GM19025 (cell line): ENCODE results near the gene CEMIP.
"Not testable (repeated sequence)": the region's sequence is repeated elsewhere in the genome, so short reads cannot be mapped to it uniquely, and the experiment has no call there.

Experiments used
- ATAC-seq: cut with Tn5 transposase; IDR thresholded peaks from one replicate; pipeline ENCODE4 v1.9.1; 2021; ENCODE audit warnings: mild to moderate bottlenecking, low read depth, moderate library complexity; ENCODE audit not compliant: unreplicated experiment

CEMIP gene

DNA sequence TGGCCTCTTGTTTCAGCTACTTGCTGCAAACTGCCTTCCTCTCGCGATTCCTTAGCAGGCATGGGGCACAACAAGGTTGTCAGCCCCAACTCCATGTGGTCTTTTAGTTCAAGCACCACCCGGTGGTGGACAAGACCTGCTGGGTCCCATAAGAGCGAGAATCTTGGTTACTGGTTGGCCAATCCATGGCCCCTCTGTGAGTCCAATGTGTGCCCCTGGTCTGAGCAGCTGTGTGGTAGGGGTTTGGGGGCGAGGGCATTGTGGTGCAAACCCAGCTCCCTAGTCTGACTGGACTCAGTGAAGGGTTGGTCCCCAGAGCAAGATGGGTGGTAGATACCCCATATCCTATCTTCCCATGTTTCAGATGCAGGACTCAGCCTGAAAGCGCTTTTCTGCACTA, 161.7 kb downstream of the CEMIP start:
- no peak for ATAC-seq

DNA sequence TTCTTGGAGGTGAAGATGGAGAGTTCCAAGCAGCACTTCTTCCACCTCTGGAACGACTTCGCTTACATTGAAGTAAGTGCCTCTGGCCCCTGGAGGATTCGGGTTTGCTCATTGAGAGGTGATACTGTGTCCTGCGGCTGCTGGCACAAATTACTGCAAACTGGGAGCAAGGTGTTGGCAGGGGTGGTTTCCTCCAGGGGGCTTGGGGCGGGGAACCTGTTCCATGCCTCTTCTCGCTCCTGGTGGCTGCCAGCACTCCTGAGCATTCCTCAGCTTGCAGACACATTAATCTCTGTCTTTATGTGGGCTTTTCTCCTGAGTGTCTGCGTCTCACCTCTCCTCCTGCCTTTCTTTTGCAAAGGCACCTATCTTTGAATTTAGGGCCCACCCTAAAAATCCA, 163.1 kb downstream of the CEMIP start:
- no peak for ATAC-seq

DNA sequence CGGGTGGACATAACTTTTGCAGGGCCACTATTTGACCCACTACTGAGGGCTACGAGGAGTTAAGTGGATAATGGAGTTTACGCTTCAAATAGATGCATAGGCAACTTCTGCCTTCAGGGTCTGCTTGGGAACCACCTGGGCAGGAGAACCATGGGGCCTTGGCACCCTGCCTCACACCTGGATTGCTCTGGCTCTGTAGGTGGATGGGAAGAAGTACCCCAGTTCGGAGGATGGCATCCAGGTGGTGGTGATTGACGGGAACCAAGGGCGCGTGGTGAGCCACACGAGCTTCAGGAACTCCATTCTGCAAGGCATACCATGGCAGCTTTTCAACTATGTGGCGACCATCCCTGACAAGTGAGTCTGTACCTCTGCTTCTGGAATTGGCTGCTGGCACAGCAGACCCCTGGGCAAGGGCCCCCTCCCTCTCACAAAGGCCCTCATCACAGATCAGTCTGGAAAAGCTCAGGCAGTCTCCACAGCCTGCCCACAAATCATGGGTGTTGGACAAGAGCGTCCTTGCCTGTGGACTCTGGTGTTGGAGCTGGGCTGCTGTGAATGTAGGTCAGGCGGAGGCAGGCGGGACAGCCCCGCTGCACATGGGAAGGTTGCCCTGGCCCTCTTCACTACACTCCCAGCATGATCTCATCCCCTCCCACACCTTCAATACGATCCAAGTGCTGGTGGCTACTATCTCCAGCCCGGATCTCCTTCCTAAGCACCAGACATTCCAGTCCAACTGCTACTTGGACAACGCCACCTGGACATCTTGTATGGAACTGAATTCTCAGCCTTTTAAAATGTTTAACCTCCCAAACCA, 163.8 kb downstream of the CEMIP start:
- no peak for ATAC-seq

DNA sequence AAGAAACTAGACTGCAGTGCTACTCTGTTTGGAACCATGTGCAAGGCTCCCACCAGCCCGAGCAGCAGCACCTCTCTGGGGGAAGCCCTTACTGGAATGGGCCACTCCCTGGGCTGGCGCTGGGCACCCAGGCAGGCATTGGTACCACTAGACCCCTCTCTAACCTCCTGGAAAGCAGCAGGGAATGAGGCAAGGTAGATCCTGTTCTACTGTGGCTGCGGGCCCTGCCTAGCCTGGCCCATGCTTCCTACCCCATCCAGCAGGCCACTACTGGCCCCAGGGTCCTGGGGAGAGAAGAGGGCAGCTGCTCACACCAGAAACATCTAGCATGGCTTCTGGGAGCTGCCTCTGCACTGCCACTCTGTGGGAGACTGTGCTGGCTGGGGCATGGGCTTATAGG, 165.6 kb downstream of the CEMIP start:
- ATAC-seq, result no peak

DNA sequence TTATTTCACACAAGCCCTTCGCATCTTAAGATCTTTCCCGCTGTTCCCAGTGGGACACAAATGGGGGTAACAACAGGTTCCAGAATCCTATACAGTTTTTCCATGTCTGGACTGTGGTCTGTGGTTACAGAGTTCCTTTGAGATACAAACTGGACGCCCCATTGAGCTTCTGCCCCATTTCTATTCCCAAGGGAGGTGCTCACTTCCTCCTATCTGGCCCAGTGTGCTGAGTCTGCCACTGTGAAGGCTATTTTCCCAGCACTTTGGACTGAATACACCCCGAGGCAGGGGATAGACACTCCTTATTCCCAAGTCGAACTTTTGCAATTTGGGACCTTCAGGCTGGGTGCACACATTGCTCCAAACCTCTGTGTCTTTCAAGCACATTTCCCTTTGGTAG, 166.4 kb downstream of the CEMIP start:
- no peak for ATAC-seq

DNA sequence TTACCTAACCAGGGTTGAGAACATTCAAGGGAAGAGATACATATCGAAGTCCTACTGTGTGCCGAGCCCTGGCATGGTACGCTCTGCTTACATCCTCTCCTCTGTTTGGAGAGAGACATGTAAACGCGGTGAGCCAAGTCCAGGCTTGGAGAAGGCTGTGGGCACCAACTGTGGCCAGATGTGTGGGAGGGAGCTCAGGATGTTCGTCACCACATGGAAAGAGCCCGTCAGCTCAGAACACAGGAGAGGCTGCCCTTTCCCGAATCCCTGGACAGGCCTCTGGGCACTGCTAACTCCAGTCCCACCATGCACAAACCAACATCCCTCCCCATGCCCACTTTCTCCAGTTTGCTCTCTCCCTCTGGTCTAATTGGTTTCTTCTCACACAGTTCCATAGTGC, 167.4 kb downstream of the CEMIP start:
- ATAC-seq, result no peak

DNA sequence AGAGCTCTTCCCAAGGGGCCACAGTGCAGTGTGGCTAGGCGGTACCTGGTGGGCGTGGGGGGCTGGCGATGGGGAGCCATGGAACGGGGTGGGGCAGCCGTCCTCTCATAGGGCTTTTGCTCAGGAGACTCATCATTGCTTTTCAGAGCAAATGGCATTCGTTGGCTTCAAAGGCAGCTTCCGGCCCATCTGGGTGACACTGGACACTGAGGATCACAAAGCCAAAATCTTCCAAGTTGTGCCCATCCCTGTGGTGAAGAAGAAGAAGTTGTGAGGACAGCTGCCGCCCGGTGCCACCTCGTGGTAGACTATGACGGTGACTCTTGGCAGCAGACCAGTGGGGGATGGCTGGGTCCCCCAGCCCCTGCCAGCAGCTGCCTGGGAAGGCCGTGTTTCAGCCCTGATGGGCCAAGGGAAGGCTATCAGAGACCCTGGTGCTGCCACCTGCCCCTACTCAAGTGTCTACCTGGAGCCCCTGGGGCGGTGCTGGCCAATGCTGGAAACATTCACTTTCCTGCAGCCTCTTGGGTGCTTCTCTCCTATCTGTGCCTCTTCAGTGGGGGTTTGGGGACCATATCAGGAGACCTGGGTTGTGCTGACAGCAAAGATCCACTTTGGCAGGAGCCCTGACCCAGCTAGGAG, 169.6 kb downstream of the CEMIP start:
- no peak for ATAC-seq

DNA sequence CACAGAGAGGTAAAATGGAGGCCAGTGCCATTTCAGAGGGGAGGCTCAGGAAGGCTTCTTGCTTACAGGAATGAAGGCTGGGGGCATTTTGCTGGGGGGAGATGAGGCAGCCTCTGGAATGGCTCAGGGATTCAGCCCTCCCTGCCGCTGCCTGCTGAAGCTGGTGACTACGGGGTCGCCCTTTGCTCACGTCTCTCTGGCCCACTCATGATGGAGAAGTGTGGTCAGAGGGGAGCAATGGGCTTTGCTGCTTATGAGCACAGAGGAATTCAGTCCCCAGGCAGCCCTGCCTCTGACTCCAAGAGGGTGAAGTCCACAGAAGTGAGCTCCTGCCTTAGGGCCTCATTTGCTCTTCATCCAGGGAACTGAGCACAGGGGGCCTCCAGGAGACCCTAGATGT, 170.6 kb downstream of the CEMIP start:
- no peak for ATAC-seq

DNA sequence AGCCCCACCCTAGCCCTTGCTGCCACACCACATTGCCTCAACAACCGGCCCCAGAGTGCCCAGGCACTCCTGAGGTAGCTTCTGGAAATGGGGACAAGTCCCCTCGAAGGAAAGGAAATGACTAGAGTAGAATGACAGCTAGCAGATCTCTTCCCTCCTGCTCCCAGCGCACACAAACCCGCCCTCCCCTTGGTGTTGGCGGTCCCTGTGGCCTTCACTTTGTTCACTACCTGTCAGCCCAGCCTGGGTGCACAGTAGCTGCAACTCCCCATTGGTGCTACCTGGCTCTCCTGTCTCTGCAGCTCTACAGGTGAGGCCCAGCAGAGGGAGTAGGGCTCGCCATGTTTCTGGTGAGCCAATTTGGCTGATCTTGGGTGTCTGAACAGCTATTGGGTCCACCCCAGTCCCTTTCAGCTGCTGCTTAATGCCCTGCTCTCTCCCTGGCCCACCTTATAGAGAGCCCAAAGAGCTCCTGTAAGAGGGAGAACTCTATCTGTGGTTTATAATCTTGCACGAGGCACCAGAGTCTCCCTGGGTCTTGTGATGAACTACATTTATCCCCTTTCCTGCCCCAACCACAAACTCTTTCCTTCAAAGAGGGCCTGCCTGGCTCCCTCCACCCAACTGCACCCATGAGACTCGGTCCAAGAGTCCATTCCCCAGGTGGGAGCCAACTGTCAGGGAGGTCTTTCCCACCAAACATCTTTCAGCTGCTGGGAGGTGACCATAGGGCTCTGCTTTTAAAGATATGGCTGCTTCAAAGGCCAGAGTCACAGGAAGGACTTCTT, 171.3 kb downstream of the CEMIP start:
- no peak for ATAC-seq

DNA sequence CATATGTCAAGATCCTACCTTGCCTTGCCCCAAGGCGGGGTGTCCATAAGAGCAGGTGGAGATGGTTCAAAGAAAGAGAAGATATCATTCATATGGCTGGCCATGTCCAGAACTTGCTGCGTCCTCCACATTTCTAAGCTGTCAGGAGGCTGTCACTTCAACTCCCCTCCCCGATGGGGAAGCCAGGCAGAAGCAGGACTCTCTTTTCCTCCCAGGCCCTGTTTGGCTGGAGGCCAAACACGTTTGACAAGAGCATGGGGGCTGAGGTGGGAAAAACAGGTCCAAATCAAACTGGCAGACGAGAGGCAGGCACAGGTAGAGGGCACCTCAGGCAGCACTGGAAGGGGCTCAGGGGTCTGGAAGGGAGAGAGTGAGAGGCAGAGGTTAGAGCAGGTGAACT, 172.8 kb downstream of the CEMIP start:
- no peak for ATAC-seq

DNA sequence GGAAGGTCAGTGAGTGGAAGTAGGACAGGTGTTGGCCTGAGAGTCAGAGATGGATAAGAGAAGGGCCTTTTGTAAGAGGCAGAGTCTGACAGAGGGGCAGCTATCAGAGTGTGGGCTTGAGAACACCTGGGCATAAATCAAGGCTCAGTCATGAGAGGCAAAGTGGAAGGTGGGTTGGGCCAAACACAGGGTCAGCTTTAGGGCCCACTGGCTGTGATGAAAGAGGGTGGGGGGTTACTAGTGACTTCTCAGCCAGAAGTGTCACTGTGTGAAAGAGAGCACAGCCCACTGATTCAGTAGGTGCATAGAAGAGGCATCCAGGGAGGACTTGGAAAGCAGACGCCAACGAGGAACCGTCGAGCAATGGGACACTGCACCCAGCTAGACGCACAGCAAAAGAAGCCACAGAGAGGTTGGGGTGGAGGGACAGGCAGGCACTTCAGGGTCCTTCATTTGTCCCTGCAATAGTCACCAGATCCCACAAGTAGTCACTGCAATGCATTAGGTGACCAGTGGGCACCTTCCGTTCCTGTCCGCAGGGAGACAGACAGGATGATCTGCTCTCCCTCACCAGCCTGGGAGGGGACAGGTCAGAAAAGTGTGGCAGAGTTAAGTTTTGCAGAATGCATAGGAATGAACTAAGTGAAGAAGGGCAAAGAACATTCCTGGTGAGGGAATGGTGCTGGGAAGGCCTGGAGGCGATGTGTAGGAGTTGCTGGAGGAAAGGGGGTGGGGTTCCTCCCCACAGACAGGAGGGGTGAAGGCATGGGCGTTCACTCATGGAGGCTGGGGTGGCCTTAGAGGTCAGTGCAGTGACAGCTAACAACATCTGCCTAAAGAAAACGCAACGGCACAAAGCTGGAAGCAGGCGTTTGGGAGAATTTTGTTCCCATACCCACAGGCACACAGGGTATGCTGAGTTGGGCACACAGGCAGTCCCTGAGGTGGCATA, 174.1 kb downstream of the CEMIP start:
- ATAC-seq, result no peak

DNA sequence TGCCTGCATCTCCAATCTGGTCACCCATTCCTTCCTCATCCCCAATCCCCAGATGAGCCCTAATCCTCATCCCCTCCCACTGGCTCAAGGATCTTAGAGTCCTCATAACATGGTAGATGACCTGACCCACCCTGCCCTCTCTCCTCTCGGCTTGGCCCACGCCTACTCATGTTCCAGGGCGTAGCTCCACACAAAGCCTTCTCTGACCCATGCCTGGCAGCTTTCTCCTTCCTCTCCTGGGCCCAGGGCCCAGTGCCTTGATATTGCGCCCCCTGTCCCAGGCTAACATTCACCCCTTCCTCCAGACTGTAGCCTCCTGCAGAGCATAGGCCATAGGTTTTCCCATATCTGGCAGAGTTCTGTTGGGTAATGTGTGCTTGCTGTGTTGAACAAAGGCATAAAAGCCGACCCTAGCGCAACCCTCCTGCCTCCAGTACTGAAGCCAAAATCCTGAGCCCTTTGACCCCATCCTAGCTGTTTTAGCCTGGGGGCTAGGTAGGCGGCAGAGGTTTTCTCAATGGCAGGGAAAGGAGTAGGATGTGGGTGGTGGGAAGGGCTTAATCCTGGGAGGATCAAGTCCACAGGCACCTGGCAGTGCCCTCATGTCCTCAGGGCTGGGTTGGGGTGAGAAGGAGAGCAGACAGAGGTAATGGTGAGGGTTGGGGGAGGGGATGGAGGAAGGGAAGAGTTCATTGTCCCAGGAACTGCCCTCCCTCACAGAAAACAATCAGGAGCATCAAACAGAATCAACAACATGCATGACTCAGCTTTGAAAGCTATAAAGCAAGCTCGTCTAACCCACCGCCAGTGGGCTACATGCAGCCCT, 175.0 kb downstream of the CEMIP start:
- ATAC-seq, result no peak

DNA sequence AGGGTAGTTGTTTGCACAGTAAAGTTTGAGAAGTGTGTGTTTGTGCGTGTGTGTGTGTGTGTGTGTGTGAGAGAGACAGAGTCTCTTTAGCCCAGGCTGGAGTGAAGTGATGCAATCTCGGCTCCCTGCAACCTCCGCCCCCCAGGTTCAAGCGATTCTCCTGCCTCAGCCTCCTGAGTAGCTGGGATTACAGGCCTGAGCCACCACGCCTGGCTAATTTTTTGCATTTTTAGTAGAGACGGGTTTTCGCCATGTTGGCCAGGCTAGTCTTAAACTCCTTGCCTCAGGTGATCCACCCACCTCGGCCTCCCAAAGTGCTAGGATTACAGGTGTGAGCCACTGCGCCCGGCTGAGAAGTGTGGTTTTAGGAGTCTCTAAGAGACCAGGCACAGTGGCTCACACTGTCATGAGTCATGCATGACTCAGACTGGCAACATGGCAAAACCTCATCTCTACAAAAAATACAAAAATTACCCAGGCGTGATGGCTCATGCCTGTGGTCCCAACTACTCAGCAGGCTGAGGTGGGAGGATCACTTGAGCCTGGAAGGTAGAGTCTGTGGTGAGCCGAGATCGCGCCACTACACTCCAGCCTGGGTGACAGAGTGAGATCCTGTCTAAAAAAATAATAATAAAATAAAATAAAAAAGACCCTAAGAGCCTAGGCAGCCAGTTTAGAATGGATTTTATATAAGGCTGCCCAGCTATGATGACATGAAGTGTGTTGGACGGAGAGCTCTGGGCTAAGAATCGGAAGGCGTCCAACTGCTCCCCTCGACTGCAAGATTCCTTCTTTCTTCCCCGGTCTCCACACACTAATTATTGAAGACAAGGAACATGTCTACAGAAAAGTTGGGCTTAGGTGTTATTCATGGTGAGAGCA, 176.6 kb downstream of the CEMIP start:
- not testable (repeated sequence) for ATAC-seq

DNA sequence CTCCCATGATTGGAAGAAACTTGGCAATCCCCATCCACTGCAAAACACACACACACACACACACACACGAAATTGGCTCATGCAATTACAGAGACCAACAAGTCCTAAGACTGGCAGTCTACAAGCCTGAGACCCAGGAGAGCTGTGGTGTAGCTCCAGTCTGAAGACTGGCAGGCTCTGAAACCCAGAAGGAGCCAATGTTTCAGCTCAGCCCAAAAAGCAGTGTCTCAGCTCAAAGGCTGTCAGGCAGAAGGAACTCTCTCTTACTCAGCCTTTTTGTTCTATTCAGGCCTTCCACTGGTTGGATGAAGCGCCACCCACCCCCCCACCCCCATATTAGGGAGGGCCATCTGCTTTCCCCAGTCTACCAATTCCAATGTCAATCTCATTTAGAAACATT, 178.4 kb downstream of the CEMIP start:
- no peak for ATAC-seq

DNA sequence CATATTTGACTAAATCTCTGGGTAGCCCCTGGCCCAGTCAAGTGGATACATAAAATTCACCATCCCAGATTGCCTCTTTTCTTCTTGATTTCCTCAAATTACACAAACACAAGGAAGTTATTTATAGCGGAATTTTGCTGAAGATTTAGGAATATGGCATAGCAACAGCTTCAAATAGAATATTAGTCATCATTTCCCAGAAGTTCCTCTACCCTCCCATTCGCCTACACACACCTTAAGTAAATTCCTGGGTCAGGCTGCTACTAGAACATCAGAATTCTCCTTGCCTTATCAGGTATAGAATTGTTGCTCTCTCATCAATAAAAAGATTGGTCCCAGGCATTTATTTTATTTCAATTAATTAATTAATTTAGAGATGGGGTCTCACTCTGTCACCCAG, 178.8 kb downstream of the CEMIP start:
- no peak for ATAC-seq

DNA sequence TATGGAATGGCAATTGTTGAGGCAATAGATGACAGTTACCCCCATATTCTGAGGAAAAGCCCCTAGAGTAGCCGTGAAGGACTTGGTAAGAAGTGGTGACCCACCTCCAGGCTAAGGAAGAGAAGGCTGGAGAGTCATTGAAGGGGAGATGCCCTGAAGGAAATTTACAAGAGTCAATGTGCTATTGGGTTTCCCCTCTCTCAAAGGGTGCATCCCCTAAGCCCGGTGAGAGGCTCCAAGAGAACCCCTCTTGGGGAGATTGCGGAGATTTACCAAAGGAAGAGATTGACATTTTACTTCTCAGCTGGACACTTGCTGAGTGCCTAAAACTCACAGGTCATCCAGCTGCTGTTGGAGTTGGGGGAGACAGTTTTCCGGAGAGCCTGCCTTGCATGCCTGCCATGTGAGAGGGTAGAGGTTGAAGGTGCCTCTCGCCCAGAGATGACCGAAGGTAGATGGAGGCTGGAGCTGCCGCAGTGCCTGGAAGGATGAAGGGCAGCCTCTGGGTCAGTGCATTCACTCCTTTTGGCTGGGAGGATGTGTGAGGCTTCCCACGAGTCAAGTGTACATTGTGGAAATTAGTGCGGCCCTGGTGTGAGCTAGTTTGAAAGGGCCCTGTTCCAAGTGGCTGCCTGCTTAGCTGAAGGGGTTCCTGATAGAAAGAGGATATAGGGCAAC, 179.8 kb downstream of the CEMIP start:
- no peak for ATAC-seq

DNA sequence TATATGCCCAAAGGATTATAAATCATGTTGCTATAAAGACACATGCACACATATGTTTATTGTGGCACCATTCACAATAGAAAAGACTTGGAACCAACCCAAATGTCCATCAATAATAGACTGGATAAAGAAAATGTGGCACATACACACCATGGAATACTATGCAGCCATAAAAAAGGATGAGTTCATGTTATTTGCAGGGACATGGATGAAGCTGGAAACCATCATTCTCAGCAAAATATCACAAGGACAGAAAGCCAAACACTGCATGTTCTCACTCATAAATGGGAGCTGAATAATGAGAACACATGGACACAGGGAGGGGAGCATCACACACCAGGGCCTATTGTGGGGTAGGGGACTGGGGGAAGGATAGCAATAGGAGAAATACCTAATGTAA, 186.3 kb downstream of the CEMIP start:
- not testable (repeated sequence) for ATAC-seq
